ENCODE results near the gene THBS4.
"Not testable (repeated sequence)": the region's sequence is repeated elsewhere in the genome, so short reads cannot be mapped to it uniquely, and the experiment has no call there.

THBS4 gene

GRCh38 chr5:80082731-80083100 lies 47.6 kb downstream of the THBS4 start:
- Histone ChIP-seq H3K27me3 (ENCODE audit: control insufficient read depth, insufficient read depth, low read length) (no peaks in the 10 kb centered on the region), H3K9ac (ENCODE audit: low read length) (no peak overlapping the region), H3K27ac (ENCODE audit: low read length) (no peak overlapping the region), H3K4me1 (ENCODE audit: control insufficient read depth, low read depth, low read length) (peaks cover 4% of the 10 kb centered on the region), H3K9me3 (ENCODE audit: control insufficient read depth, low read depth, low read length) (no peaks in the 10 kb centered on the region), H3K36me3 (ENCODE audit: control insufficient read depth, low read depth, low read length) (no peaks in the 10 kb centered on the region), H3K4me3 (ENCODE audit: low read length) (no peak overlapping the region)

DNA sequence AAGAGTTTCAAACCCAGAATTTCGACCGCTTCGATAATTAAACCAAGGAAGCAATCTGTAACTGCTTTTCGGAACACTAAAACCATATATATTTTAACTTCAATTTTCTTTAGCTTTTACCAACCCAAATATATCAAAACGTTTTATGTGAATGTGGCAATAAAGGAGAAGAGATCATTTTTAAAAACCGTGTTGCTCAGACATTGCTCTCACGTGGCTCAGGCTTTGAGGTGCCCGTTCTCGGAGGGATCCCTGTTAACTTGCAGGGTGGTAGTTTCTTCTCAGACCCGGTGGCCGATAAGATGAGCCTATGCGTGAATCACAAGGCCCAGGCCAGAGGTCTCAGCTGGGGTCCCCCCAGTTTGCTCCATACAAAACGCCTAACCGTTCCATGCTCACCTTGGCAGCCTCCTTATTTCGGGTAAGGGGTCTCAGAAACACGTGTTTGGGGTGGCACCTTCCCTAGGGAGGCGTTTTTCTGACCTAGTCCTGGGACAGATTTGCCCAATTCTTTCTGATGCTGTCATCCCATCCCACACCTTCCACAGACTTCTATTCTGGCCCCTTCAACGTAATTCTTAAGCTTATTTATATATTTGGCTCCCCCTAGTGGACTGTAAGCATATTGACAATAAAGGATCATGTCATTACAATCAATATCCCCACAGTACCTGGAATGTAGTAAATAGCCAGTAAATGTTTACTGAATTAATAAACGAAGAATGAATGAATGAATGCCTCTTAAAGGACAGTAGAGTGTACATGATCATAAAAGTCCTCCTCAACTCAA lies 48.1 kb downstream of the THBS4 start:
- no peaks in the 10 kb centered on the region for H3K27me3 ChIP-seq (ENCODE audit: control insufficient read depth, insufficient read depth, low read length)
- H3K9me3 ChIP-seq (ENCODE audit: control insufficient read depth, low read depth, low read length): no peaks in the 10 kb centered on the region
- no peaks in the 10 kb centered on the region for H3K36me3 ChIP-seq (ENCODE audit: control insufficient read depth, low read depth, low read length)
- H3K4me3 ChIP-seq (ENCODE audit: low read length): no peak overlapping the region
- H3K9ac ChIP-seq (ENCODE audit: low read length): no peak overlapping the region
- H3K4me1 ChIP-seq (ENCODE audit: control insufficient read depth, low read depth, low read length): peaks cover 4% of the 10 kb centered on the region
- H3K27ac ChIP-seq (ENCODE audit: low read length): no peak overlapping the region

DNA sequence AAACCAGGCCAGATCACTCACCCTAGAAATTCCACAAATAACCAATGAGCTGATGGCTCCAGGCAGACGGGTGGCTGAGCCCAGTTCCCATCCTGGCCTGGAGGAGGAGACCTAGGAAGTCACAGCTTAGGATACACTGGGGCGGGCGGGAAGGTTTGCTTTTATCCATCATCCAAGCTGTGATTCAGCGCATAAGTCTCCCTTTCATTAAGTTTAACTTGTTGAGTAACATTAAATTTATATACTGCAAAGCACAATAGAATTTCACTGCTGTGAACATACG lies 55.7 kb downstream of the THBS4 start:
- Histone ChIP-seq H3K27ac (ENCODE audit: low read length) (no peak overlapping the region), H3K9me3 (ENCODE audit: control insufficient read depth, low read depth, low read length) (no peaks in the 10 kb centered on the region), H3K4me3 (ENCODE audit: low read length) (no peak overlapping the region), H3K27me3 (ENCODE audit: control insufficient read depth, insufficient read depth, low read length) (no peaks in the 10 kb centered on the region), H3K36me3 (ENCODE audit: control insufficient read depth, low read depth, low read length) (no peaks in the 10 kb centered on the region), H3K9ac (ENCODE audit: low read length) (no peak overlapping the region), H3K4me1 (ENCODE audit: control insufficient read depth, low read depth, low read length) (no peaks in the 10 kb centered on the region)

GRCh38 chr5:80091792-80092192 lies 56.6 kb downstream of the THBS4 start:
- not testable (repeated sequence) for H3K27ac ChIP-seq (ENCODE audit: low read length); H3K4me3 ChIP-seq (ENCODE audit: low read length); H3K4me1 ChIP-seq (ENCODE audit: control insufficient read depth, low read depth, low read length); H3K27me3 ChIP-seq (ENCODE audit: control insufficient read depth, insufficient read depth, low read length); H3K9me3 ChIP-seq (ENCODE audit: control insufficient read depth, low read depth, low read length); H3K36me3 ChIP-seq (ENCODE audit: control insufficient read depth, low read depth, low read length); H3K9ac ChIP-seq (ENCODE audit: low read length)

DNA sequence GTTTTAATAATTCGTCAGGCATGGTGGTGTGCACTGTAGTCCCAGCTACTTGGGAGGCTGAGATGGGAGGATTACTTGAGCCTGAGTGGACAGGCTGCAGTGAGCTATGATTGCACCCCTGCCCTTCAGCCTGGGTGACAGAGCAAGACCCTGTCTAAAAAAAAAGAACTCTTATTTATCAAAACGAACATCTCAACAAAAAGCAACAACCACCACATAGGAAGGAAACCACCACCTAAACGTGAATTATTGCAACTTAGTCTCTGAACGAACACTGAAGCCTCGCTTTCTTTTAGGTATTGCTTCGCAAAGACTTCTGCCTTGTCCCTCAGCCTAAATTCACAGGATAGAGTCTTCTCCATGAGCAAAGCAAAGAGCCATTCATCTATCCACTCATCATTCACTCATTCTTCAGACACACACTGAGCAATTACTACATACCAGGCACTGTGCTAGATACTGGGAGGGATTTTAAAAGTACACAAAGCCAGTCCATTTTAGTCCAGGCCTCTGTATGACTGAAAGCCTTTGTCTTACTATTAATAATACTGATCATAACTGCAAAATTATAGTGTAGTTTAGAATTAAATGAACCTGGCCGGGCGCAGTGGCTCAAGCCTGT lies 57.4 kb downstream of the THBS4 start:
- H3K36me3 ChIP-seq (ENCODE audit: control insufficient read depth, low read depth, low read length): no peaks in the 10 kb centered on the region
- no peak overlapping the region for H3K4me3 ChIP-seq (ENCODE audit: low read length)
- H3K9me3 ChIP-seq (ENCODE audit: control insufficient read depth, low read depth, low read length): no peaks in the 10 kb centered on the region
- no peak overlapping the region for H3K9ac ChIP-seq (ENCODE audit: low read length)
- H3K27ac ChIP-seq (ENCODE audit: low read length): no peak overlapping the region
- H3K27me3 ChIP-seq (ENCODE audit: control insufficient read depth, insufficient read depth, low read length): no peaks in the 10 kb centered on the region
- H3K4me1 ChIP-seq (ENCODE audit: control insufficient read depth, low read depth, low read length): peaks cover 5% of the 10 kb centered on the region

GRCh38 chr5:80093796-80094195 lies 58.6 kb downstream of the THBS4 start:
- no peaks in the 10 kb centered on the region for H3K27me3 ChIP-seq (ENCODE audit: control insufficient read depth, insufficient read depth, low read length)
- H3K36me3 ChIP-seq (ENCODE audit: control insufficient read depth, low read depth, low read length): no peaks in the 10 kb centered on the region
- no peak overlapping the region for H3K9ac ChIP-seq (ENCODE audit: low read length)
- H3K4me3 ChIP-seq (ENCODE audit: low read length): no peak overlapping the region
- peaks cover 14% of the 10 kb centered on the region for H3K4me1 ChIP-seq (ENCODE audit: control insufficient read depth, low read depth, low read length)
- no peaks in the 10 kb centered on the region for H3K9me3 ChIP-seq (ENCODE audit: control insufficient read depth, low read depth, low read length)
- H3K27ac ChIP-seq (ENCODE audit: low read length): no peak overlapping the region

DNA sequence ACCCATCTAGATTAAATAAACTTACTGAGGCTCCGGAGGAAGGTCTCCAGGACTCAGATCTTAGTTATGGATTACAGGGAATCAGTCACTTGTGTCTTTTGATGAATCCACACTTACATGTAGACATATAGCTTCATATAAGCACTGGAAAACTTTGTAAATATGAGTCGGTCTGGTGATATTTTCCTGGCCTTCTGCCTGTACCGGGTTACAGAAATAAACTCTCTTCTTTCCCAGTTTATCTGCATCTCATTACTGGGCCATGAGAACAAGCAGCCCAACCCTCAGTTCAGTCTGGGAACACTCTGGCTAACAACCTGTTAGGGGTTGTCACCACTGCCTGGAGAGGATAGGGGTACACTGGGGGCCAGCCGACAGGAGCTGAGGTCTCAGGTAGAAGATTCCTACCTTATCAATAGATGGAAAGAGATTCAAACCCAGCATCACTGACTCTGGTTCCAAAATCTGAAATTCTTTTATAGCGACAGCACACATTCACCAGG lies 59.1 kb downstream of the THBS4 start:
- Histone ChIP-seq H3K9ac (ENCODE audit: low read length) (no peak overlapping the region), H3K9me3 (ENCODE audit: control insufficient read depth, low read depth, low read length) (no peaks in the 10 kb centered on the region), H3K4me3 (ENCODE audit: low read length) (no peak overlapping the region), H3K27me3 (ENCODE audit: control insufficient read depth, insufficient read depth, low read length) (no peaks in the 10 kb centered on the region), H3K4me1 (ENCODE audit: control insufficient read depth, low read depth, low read length) (peaks cover 14% of the 10 kb centered on the region), H3K36me3 (ENCODE audit: control insufficient read depth, low read depth, low read length) (no peaks in the 10 kb centered on the region), H3K27ac (ENCODE audit: low read length) (no peak overlapping the region)

DNA sequence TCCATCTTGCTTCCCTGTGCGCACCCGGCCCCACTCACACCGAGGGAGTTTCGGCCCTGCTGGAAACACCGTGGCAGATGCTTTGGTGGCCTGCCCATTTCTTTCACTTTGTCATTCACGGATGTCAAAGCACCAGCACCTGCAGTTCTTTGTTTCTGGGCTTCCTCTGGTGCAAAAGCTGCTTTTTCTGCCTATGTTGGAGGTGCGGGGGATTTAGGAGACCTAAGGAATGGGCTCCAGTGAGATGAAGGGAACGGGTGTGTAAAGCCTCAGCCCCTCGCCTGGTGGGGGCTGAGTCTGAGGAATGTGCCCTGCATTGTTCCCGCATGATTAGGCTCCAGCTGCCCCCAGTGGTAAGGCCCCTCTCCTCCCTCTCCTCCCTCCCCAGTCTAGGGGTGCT lies 62.3 kb downstream of the THBS4 start:
- no peak overlapping the region for H3K9ac ChIP-seq (ENCODE audit: low read length)
- no peaks in the 10 kb centered on the region for H3K9me3 ChIP-seq (ENCODE audit: control insufficient read depth, low read depth, low read length)
- H3K4me3 ChIP-seq (ENCODE audit: low read length): no peak overlapping the region
- no peaks in the 10 kb centered on the region for H3K27me3 ChIP-seq (ENCODE audit: control insufficient read depth, insufficient read depth, low read length)
- H3K4me1 ChIP-seq (ENCODE audit: control insufficient read depth, low read depth, low read length): peaks cover 14% of the 10 kb centered on the region
- no peaks in the 10 kb centered on the region for H3K36me3 ChIP-seq (ENCODE audit: control insufficient read depth, low read depth, low read length)
- no peak overlapping the region for H3K27ac ChIP-seq (ENCODE audit: low read length)

DNA sequence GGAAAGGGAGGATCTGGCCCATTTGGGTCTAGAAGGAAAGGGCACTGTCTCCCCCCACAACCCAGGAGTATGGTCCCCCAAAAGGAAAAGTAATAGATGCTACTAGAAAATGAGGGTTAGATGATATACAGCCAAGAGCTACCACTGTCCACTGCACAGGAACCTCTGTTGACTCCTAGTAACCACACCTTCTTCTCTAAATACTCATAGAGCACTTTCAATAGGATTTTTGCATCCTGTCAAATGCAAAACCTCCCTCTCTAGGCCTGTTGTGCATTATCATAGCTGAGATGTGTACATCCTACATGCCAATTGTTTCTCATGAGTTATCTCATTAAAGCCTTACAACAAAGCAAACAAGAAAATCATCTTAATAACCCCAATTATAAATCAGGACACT lies 66.8 kb downstream of the THBS4 start:
- H3K27ac ChIP-seq (ENCODE audit: low read length): no peak overlapping the region

DNA sequence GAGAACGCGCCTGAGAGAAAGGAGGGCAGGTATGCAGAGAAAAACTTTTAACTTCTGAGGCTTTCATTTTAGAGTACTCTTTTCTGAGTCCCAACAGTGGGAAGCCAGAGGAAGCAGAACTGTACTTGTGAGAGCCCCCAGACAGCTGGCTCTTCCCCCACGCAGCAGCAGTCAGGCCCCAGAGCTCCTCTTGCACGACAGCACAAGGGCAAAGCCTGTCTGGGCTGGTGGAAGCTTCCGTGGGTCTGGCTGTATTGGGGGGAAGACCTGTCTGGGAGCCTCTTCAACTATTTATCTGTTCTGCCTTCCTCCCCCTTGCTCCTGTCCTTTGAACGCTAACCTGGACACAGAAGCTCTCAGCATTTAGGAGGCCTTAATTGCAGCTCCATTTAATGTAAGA lies 68.2 kb downstream of the THBS4 start:
- Histone ChIP-seq H3K27ac (ENCODE audit: low read length) (no peak overlapping the region), H3K27me3 (ENCODE audit: control insufficient read depth, insufficient read depth, low read length) (no peaks in the 10 kb centered on the region), H3K9me3 (ENCODE audit: control insufficient read depth, low read depth, low read length) (no peaks in the 10 kb centered on the region), H3K4me3 (ENCODE audit: low read length) (no peak overlapping the region), H3K9ac (ENCODE audit: low read length) (no peak overlapping the region), H3K4me1 (ENCODE audit: control insufficient read depth, low read depth, low read length) (peaks cover 2% of the 10 kb centered on the region), H3K36me3 (ENCODE audit: control insufficient read depth, low read depth, low read length) (no peaks in the 10 kb centered on the region)

More for the DNA sequence above, 66.8 kb downstream of the THBS4 start:
- Histone ChIP-seq H3K9me3 (ENCODE audit: control insufficient read depth, low read depth, low read length) (no peaks in the 10 kb centered on the region), H3K36me3 (ENCODE audit: control insufficient read depth, low read depth, low read length) (no peaks in the 10 kb centered on the region), H3K9ac (ENCODE audit: low read length) (no peak overlapping the region), H3K4me1 (ENCODE audit: control insufficient read depth, low read depth, low read length) (peaks cover 14% of the 10 kb centered on the region), H3K4me3 (ENCODE audit: low read length) (no peak overlapping the region), H3K27me3 (ENCODE audit: control insufficient read depth, insufficient read depth, low read length) (no peaks in the 10 kb centered on the region)

DNA sequence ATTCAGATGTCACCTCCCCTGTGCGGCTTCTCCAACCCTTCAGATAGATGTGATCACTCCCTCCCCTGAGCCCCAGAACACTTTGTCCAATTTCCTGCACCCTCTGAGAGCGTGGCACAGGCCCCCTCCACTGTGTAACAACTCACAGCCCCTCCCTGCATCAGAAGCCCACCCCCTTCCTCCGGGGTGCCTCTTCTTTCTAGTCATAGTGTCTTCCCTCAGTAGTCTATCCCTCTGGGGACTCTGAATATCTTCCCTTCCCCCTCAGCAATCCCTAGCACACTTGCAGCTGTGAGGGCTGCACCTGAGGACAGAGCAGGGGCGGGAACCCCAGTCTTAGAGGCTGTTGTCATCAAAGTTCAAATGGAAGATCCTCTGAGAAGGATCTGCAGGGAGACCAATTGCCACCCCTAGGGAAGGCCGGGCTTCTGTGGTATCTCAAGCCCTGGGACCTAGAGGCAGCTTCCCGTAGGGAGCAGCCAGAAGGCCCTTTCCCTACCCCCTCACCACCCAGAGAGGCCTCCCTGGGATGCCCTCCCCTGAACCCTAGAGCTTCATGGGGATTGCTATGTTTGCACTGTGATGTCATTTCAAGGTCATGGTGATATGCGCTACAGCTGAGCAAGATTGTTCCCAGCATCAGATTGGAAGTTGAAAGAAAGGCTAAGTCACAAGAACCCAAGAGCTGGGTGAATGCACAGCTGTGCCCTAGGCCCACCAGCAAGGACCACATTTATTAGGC lies 70.7 kb downstream of the THBS4 start:
- no peak overlapping the region for H3K4me3 ChIP-seq (ENCODE audit: low read length)
- H3K9ac ChIP-seq (ENCODE audit: low read length): no peak overlapping the region
- no peak overlapping the region for H3K27ac ChIP-seq (ENCODE audit: low read length)
- peaks cover 13% of the 10 kb centered on the region for H3K4me1 ChIP-seq (ENCODE audit: control insufficient read depth, low read depth, low read length)
- H3K27me3 ChIP-seq (ENCODE audit: control insufficient read depth, insufficient read depth, low read length): peaks cover 2% of the 10 kb centered on the region
- H3K36me3 ChIP-seq (ENCODE audit: control insufficient read depth, low read depth, low read length): no peaks in the 10 kb centered on the region
- H3K9me3 ChIP-seq (ENCODE audit: control insufficient read depth, low read depth, low read length): no peaks in the 10 kb centered on the region

All from iPS-18a (cell line).